ENCODE measurements around the gene OPRL1.

The OPRL1 gene

DNA sequence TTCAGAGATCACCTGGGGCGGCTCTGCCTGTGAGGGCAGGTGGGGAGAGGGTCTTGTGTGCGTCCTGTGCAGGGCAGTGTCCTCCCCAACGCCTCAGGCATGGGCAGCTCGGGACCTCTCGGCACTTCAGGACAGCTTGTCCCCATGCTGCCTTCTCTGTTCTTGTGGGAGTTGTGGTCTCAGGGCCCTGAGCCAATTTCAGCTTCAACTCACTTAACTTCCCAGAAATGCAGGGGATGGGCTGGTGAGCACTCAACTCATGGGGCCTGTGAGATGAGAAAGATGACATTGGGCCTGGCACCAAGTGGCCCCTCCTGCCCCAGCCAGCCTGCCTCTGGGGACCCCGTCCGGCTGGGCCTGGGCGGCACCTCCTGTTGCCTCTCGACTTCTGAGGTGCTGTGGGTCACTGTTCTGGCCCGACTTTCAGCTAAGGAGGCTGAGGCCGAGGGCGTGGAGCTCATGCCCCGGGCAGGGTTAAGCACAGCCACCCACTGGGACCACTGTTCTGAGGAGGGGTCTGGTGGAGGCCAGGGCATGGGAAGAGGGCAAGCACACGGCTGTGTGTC is 7.3 kb upstream of the OPRL1 start:
- ATAC-seq = no peak
- no peaks in the 10 kb centered on the region for H3K9me3 Mint-ChIP-seq
- H3K27me3 Mint-ChIP-seq = no peaks in the 10 kb centered on the region
- peaks cover 68% of the 10 kb centered on the region for H3K4me1 Mint-ChIP-seq
- H3K27ac Mint-ChIP-seq = peak overlapping the region; percentile 71
- no peak overlapping the region for H3K4me3 Mint-ChIP-seq
- peaks cover 37% of the 10 kb centered on the region for H3K36me3 Mint-ChIP-seq

DNA sequence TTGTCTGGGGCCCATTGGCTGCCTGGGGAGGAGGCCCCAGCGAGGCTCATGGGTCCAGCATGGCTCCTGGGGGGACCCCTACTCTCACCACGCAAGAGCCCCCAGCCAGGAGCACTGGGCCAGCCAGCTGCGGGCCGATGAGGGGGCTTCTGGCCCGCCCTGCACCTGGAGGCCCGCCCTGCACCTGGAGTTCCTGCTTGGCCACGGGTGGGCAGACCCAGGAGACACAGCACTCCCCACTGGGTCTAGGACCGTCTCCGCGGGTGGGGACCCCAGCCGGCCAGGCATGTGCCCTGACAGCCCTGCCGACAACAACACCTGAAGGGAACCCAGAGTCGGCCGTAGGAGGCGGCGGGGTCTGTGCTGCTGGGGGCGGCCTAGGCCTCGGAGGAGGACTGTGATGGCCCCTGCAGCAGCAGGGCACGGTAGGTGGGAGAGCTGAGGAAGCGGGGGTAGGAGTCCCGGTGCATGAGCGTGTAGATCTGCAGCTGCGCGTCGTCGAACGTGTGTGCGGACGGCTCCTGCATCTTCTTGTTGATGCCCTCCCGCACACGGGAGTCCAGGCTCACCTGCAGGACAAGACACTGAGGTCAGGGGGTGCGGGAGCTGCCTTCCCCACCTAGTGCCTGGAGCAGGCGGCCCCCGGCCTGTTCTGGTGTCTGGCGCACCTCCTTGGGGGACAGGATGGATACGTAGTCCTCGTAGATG is 6.3 kb upstream of the OPRL1 start:
- Mint-ChIP-seq H3K4me1 (peaks cover 66% of the 10 kb centered on the region), H3K27ac (peak overlapping the region; percentile 48), H3K27me3 (no peaks in the 10 kb centered on the region), H3K36me3 (peaks cover 37% of the 10 kb centered on the region), H3K9me3 (no peaks in the 10 kb centered on the region), H3K4me3 (no peak overlapping the region)
- no peak for ATAC-seq

DNA sequence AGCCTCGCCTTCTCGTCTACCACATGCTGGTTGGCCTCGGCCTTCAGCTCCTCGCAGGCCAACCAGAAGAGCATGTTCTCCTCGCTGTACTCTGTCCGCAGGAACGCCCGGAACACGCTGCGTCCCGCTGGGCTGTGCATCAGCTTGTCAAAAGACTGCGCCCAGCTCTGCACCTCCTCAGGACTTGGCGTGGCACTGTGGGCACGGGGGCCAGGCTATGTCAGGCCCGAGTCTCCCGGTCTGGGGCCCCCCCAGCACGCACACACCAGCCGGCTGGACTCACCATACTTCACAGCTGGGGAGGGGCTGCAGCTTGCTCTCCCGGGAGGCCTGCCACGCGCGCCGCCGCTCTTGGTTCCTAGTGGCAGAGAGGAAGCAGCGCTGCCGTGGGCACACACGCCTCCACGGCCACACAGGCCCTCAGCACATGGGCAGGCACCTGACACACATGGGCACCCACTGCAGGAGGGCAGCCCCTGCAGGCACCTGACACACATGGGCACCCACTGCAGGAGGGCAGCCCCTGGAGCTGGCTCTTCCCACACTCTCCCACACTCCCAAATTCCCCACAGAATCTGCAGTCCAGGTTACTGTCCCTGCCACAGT is 5.6 kb upstream of the OPRL1 start:
- H3K4me3 Mint-ChIP-seq = no peak overlapping the region
- H3K27ac Mint-ChIP-seq = peak overlapping the region; percentile 48
- no peaks in the 10 kb centered on the region for H3K27me3 Mint-ChIP-seq
- no peaks in the 10 kb centered on the region for H3K9me3 Mint-ChIP-seq
- H3K36me3 Mint-ChIP-seq = peaks cover 37% of the 10 kb centered on the region
- no peak for ATAC-seq
- peaks cover 66% of the 10 kb centered on the region for H3K4me1 Mint-ChIP-seq

DNA sequence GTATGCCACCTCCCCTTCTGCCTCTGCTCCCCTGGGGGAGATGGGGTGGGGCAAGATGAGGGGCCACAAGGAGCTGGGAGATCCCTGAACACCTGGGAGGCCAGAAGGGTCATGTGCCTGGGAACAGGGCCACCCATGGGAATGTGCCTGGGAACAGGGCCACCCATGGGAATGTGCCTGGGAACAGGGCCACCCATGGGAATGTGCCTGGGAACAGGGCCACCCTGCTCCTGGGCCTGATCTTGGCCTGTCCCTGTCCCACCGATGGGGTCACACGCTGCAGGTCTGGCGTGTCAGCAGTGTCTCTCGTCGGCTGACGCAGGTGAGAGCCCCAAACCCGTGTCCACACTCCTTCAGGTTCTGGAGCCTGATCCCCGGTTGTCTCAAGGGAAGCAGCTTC is 4.9 kb upstream of the OPRL1 start:
- H3K36me3 Mint-ChIP-seq = peaks cover 37% of the 10 kb centered on the region
- ATAC-seq = no peak
- no peak overlapping the region for H3K4me3 Mint-ChIP-seq
- H3K27me3 Mint-ChIP-seq = no peaks in the 10 kb centered on the region
- peaks cover 67% of the 10 kb centered on the region for H3K4me1 Mint-ChIP-seq
- H3K9me3 Mint-ChIP-seq = no peaks in the 10 kb centered on the region
- H3K27ac Mint-ChIP-seq = no peak overlapping the region

DNA sequence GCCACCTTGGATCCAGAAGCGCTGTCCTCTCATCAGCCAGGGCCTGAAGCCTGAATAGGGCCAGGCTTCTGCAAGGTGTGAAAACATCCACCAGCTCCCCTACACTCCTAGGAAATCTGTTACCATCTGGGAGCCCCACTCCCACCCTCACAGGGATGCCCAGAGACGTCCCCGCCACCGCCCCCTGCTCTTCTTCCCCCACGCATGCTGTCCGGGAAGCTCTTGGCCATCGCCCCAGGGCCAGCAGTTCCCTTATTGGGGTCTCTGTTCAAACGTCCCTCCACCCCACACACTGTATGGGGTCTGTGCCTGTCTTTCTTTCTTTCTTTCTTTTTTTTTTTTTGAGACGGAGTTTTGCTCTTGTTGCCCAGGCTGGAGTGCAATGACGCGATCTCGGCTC is 4.3 kb upstream of the OPRL1 start:
- no peaks in the 10 kb centered on the region for H3K9me3 Mint-ChIP-seq
- peaks cover 71% of the 10 kb centered on the region for H3K4me1 Mint-ChIP-seq
- H3K4me3 Mint-ChIP-seq = no peak overlapping the region
- no peaks in the 10 kb centered on the region for H3K27me3 Mint-ChIP-seq
- H3K36me3 Mint-ChIP-seq = peaks cover 37% of the 10 kb centered on the region
- no peak for ATAC-seq
- H3K27ac Mint-ChIP-seq = peak overlapping the region; percentile 96

DNA sequence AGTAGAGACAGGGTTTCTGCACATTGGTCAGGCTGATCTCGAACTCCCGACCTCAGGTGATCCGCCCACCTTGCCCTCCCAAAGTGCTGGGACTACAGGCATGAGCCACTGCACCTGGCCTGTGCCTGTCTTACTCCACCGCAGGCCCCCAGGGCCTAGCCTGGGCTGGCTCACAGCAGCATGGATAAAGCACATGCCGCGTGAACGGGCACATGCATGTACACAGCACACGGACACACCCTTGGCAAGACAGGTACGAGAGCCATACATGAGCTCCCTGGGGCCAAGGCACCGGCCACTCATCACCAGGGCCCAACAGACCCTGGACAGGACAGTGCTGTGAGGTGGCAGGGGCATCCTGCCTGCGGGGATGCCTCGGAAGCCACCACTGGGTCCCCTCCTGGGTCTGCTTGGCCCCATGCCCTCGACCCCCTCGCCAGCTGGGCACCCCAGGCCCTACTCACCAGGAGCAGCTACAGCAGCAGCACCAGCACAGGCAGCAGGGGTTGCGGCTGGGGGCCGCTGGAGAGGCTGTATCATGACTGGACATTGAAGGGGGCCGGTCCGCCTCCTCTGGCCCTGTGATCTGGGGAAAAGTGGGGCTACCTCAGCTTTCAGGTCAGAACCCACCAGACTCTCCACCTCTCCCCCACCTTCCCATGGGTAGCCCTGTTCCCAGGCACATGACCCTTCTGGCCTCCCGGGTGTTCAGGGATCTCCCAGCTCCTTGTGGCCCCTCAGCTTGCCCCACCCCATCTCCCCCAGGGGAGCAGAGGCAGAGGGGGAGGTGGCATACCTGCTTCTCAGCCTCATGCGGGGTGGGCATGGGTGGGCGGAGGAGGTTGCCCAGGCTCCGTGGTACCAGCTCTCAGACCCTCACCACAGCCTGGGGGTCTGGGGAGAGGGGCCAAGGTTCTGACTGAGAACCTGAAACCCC is 3.6 kb upstream of the OPRL1 start:
- ATAC-seq = no peak
- peaks cover 37% of the 10 kb centered on the region for H3K36me3 Mint-ChIP-seq
- no peaks in the 10 kb centered on the region for H3K9me3 Mint-ChIP-seq
- H3K4me1 Mint-ChIP-seq = peaks cover 64% of the 10 kb centered on the region
- H3K27me3 Mint-ChIP-seq = no peaks in the 10 kb centered on the region
- peak overlapping the region; percentile 96 for H3K27ac Mint-ChIP-seq
- H3K4me3 Mint-ChIP-seq = peak overlapping the region; percentile 97

DNA sequence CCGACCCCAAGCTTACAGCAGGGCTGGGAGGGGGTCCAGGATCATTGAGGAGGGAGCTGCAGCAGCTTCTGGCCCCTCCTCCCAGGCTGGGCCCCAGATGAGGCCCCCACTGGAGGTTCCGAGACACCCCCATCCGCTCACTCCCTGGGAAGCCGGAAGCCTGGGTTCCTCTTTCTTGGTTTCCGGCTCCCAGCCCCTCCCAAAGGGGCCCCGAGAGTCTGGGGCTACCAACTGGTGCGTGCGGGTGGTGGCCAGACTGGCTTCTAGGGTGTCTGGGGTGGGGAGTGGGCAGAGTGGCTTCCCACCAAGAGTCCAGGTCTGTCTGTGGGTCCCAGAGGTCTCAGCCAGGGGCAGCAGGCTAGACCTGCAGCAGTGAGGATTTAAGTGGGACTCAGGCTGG is 2.8 kb upstream of the OPRL1 start:
- Mint-ChIP-seq H3K4me3 (peak overlapping the region; percentile 97), H3K36me3 (peaks cover 36% of the 10 kb centered on the region), H3K9me3 (no peaks in the 10 kb centered on the region), H3K27ac (peak overlapping the region; percentile 96), H3K4me1 (peaks cover 64% of the 10 kb centered on the region), H3K27me3 (no peaks in the 10 kb centered on the region)
- peak; percentile 26 for ATAC-seq

DNA sequence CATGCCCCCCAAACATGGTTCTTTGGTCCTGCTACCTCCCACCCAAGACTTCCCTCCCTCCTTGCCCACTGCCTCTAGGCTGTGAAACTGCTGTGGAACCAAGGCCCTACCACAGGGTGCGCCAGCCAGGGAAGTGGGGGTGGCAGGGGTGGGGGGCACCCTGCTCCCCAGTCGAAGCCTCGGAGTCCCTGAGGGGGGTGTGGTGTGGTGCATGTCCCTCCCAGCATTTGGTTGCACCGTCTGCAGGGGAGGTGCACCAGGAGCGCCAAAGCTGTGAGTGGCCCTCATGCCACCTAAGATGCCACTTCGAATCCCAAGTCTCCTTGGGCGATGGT is 2.4 kb upstream of the OPRL1 start:
- H3K4me1 Mint-ChIP-seq = peaks cover 64% of the 10 kb centered on the region
- peaks cover 32% of the 10 kb centered on the region for H3K36me3 Mint-ChIP-seq
- no peaks in the 10 kb centered on the region for H3K27me3 Mint-ChIP-seq
- no peaks in the 10 kb centered on the region for H3K9me3 Mint-ChIP-seq
- peak overlapping the region; percentile 96 for H3K27ac Mint-ChIP-seq
- H3K4me3 Mint-ChIP-seq = peak overlapping the region; percentile 97
- ATAC-seq = no peak

DNA sequence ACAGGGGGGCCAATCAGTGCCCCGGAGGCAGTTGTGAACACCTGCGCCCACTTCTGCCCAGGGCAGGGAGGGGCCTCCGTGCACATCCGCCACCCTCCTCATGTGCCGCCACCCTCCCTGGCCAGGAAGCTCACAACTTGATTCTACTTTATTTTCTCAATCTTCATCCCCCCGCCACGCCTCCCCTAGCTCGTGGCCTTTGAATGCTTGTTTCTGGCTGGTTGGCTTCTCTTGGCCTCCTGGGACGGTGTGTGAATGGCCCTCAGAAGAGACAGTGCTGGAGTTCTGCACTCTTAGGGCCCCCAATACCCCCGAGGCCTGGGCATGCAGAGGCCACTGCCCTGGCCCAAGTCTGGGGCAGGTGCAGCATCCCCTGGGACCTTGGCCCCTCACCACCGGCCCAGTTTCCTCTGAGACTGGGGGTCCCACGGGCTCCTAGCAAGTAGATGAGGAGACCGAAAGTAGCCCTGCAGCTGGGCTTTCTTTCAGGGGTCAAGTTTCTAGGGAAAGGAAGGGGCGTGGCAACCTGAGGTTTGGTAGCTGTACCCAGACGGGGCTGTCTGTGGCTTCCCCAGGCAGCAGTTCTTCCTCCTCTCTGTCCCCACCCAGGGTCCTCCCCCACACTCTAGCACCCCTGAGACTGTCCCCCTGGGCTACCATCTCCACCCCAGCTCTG is 1.9 kb upstream of the OPRL1 start:
- no peaks in the 10 kb centered on the region for H3K9me3 Mint-ChIP-seq
- H3K27me3 Mint-ChIP-seq = no peaks in the 10 kb centered on the region
- H3K4me1 Mint-ChIP-seq = peaks cover 66% of the 10 kb centered on the region
- H3K36me3 Mint-ChIP-seq = peaks cover 29% of the 10 kb centered on the region
- H3K27ac Mint-ChIP-seq = peak overlapping the region; percentile 96
- H3K4me3 Mint-ChIP-seq = peak overlapping the region; percentile 97
- ATAC-seq = peak; percentile 70

DNA sequence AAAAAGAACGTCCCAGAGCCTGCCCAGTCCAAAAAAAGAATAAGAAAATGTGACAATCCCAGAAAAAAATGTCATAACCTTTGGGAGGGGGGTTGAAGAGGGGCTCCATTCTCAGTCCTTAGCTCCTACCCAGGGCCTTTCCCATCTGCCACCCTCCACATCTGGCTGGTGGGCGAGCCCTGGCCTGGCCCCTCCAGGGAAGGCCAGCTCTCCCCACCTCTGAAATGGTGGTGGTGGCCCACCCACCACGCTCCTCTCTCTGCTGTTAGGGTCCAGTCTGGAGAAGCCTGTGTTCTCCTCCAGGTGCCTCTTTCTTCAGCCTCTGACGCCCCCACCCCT is 979 bp upstream of the OPRL1 start:
- no peaks in the 10 kb centered on the region for H3K27me3 Mint-ChIP-seq
- H3K9me3 Mint-ChIP-seq = no peaks in the 10 kb centered on the region
- ATAC-seq = no peak

DNA sequence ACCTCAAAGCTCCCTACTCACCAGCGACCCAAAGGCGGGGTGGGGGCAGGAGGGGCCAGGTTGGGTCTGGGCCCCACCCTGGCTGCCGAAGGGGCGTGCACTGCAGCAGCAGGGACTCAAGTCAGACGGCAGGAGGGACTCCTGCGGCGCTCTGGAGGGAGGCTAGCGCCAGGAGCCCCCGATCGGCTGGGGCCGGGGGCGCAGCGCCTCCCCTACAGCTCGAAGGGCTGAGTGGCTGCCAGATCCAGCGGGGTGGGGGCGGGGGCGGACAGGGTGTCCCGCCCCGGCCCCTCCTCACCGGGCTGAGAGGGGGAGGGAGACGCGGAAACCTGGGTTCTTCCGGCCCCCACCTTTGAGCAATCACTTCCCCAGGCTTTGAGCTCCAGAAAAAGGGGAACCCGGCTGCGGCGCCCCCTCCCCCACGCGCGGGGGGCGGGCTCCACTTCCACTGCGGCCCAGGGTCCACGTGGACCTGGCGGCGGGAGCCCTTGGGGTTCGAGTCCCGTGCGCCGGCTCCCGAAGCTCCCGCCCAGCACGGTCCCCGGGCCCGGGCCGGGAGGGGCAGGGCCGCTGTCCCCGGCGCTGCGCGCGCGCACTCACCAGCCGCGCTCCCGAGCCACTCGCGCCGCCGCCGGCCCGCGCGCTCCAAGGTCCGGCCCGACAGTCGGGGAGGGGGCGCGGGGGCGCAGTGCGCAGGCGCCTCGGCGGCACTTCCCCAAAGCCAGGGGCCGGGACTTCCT is 439 bp upstream of the OPRL1 start, which contains the start of gene RGS19:
Gene RGS19 (minus strand): TSS at position 246 of the 740 bp plus-strand sequence. CDS start 2,632 bp downstream, outside the sequence.
- H3K4me3 Mint-ChIP-seq = peak within 1 kb of the TSS; percentile 97
- peak; percentile 65 for ATAC-seq
- peaks cover 70% of the 10 kb centered on the region for H3K4me1 Mint-ChIP-seq

More for the DNA sequence above, 979 bp upstream of the OPRL1 start:
- Mint-ChIP-seq H3K4me1 (peaks cover 71% of the 10 kb centered on the region), H3K27ac (peak overlapping the region; percentile 96), H3K4me3 (peak overlapping the region; percentile 97), H3K36me3 (peaks cover 22% of the 10 kb centered on the region)

DNA sequence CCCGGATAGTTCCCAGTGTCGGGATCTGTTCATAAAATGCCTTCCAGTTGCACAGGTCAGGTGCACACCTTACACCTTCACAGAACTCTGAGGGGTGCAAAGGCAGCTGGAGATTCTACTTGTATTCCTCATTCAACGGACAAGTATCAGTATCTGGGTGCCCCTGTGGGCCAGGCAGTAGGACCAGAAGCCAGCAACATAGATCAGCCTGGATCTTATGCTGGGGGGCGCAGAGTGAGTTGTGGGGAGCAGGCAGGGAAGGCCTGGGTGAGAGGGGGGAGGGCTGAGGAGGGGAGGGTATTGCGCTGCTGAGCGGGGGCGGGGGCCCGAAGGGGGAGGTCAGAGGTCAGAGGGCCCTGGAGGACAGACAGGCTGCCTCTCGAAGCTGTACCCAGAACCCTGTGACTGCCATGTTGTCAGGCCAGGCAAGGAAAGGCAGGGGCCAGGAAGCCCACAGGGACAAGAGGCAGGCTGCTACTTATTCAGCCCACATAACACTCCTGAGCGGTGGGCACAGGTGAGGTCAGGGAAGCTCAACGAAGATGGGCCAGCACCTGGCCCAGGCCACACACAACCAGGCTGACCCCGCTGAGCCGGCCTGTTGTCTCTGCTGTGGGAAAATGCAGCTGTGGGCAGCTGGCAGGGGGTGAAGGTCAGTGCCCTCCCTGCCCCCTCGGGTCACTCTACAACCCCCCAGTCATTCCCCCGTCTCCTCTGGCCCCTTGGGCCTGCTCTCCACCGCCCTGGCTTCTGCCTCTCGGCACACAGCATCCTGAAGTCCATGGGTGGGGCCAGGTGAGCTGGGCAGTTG is 1.1 kb downstream of the OPRL1 start:
- H3K9me3 Mint-ChIP-seq = no peaks in the 10 kb centered on the region
- no peak for ATAC-seq
- peaks cover 58% of the 10 kb centered on the region for H3K4me1 Mint-ChIP-seq
- peak overlapping the region; percentile 76 for H3K27ac Mint-ChIP-seq
- peaks cover 10% of the 10 kb centered on the region for H3K27me3 Mint-ChIP-seq
- peaks cover under 1% of the 10 kb centered on the region for H3K36me3 Mint-ChIP-seq
- peak overlapping the region; percentile 79 for H3K4me3 Mint-ChIP-seq

More for the DNA sequence above, 439 bp upstream of the OPRL1 start, which contains the start of gene RGS19:
- Mint-ChIP-seq H3K9me3 (no peaks in the 10 kb centered on the region), H3K27ac (peak within 1 kb of the TSS; percentile 96), H3K36me3 (peaks cover 17% of the 10 kb centered on the region), H3K27me3 (peaks cover 3% of the 10 kb centered on the region)

DNA sequence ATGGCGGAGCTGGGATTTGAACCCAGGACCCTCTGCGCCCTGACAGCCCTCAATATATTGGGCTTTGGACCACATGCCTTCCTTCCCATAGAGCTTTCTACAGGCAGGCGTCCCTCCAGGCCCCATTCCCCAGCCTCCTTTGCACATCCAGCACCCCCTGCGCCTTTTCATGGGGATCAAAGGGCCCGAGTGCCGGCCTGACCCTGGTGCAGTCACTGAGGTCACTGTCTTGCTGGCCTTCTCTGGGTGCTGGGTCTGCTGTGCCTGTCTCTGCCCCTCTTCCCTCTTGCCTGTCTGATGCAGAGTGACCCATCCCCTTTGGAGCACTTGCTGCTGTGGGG is 1.7 kb downstream of the OPRL1 start:
- no peak overlapping the region for H3K4me3 Mint-ChIP-seq
- peaks cover 52% of the 10 kb centered on the region for H3K4me1 Mint-ChIP-seq
- H3K27ac Mint-ChIP-seq = peak overlapping the region; percentile 20
- H3K36me3 Mint-ChIP-seq = no peaks in the 10 kb centered on the region
- peaks cover under 1% of the 10 kb centered on the region for H3K9me3 Mint-ChIP-seq
- peaks cover 10% of the 10 kb centered on the region for H3K27me3 Mint-ChIP-seq
- no peak for ATAC-seq
